Measurements from ENCODE around the gene HEYL.
A peak's percentile ranks its signal among the peaks of the same experiment; 100 is the strongest.

The HEYL gene

GRCh38 chr1:39663559-39663958, 24.1 kb upstream of the HEYL start:
- DNase-seq = no peak

- no peak for DNase-seq
Observed at GRCh38 chr1:39662861-39663260, 23.4 kb upstream of the HEYL start.

DNA sequence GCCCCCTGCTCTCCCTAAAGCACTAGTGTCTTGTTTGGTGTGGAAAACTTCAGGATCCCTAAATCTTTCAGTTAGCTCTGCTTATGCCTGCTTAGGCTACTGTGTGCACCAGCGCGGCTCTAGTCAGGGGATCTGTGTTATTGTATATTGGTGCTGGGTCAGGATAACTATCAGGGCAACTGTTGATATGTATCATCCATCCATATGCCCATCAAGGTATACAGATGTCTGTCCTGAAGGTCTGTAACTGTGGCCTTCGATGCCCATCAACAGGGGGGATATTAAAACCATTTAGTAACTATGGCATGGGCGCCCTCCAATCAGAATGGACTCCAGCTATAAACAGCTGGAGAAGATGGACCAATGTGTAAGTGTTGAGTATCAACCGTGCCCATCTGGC, 20.1 kb upstream of the HEYL start:
- no peak for DNase-seq

DNA sequence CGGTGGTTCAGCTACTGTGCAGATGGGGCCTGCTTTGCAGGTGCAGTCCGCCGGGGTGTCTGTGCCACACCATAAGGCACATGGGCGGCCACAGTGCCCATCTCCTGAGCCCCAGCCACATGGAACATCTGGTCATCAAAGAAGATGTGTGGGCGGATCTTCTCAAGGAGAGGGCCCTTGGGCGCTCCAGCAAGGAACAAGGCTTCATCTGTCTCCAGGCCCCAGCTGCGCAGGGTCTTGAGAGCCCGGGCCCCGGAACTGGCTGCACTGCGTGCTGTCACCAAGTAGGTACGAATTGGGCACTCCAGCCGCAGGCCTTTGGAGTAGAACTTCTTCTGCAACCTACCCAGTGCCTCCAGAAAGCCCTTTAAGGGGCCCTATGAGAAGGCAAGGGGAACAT, 19.7 kb upstream of the HEYL start:
- DNase-seq = no peak

GRCh38 chr1:39657923-39658485, 18.6 kb upstream of the HEYL start:
- DNase-seq = peak; percentile 51

- DNase-seq = no peak
Observed at GRCh38 chr1:39657402-39657801, 18.0 kb upstream of the HEYL start.

GRCh38 chr1:39656391-39656790, 16.9 kb upstream of the HEYL start:
- no peak for DNase-seq

DNA sequence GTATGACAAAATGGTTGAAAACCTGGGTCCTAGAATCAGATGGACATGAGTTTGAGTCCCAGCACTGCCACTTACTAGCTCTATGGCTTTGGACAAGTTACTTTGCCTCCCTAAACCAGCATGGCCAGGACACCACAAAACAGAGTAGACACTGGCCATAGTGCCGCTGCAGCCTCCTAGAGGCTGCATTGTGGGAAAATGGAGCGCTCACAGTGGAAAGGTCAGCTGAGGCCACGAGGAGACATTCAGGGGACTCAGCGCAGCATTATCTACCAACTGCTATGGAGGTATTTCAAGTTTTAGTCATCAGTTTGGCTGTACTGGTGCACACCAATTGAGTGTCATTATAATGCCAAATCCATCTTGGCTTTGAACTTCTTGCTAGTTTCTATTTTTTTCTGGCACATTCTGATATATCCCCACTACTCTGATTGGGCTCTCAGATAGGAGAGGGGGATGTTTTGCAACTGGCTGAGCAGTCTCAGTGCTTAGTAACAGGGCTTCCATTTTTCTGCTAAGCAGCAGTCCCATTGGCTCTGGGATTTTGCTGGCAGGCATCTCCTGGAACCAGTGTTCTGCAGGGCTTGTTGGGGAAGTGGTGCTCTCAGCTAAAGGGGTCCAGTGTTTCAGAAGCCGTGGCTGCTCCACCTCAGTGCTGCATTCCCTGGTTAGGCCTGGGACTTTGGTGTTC, 16.3 kb upstream of the HEYL start:
- no peak for DNase-seq

GRCh38 chr1:39654291-39654690, 14.8 kb upstream of the HEYL start:
- no peak for DNase-seq

DNA sequence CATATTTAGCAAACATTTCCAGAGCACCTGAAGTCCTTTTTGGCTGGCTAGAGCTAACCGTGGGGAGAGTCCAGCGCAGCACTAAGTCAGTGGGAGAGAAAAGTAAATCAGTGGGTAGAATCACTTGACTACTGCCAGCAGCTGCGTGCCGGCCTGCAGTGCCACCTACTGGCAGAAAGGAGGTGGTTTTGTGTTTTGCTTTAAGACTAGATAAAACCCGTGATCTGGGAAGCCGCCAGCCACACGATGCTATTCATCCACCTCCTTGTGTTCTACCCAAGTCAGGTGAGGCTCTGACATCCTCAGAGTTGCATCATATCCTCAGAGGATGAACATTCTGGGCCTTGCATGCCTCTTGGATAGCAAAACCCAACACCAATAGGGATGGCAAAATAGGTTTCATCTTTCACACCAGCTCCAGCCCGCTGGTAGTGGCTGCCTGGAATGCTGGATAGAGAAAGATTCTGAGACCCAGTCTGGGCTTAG, 14.1 kb upstream of the HEYL start:
- DNase-seq = peak; percentile 74

- no peak for DNase-seq
Observed at GRCh38 chr1:39652554-39652953, 13.1 kb upstream of the HEYL start.

DNA sequence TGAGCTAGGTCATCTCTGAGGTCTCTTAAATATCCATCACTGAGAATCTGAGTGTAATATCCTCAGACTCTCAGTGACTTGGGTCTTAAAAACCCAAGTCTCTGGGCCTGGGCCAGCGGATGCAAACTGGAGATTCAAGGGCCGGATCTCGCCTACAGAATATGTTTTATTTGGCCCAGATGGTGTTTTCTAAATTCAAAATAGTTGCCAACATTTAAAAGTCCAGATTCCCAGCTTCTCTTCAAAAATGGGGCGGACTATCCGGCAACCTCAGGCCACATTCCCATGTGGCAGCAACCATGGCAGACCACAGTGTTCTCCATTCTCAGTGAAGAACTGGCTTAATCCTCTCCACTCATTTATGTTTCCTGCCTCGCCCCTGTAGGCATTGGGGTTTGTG, 12.7 kb upstream of the HEYL start:
- no peak for DNase-seq

- no peak for DNase-seq
Observed at GRCh38 chr1:39650431-39650830, 11.0 kb upstream of the HEYL start.

GRCh38 chr1:39649636-39650185, 10.3 kb upstream of the HEYL start:
- no peak for DNase-seq

DNA sequence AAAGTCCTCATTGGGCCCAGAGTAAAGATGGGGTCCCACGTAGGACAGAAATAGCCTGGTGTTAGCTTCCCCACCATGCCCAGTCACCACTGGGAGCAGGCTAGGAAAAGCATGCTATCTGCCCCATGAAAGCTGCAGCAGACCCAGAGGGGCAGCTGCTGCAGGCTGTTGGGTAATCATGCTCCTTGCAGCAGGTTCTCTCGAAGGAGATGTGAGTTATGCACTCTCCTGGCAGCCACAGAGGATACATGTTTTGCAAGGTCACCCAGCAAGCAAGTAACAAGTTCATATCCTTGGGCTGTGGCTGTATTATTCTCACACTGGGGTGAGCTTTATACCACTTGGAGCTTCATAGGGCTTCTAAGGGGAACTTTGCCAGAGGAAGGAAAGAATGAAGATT, 9.1 kb upstream of the HEYL start:
- DNase-seq = no peak

GRCh38 chr1:39647247-39647646, 7.8 kb upstream of the HEYL start:
- no peak for DNase-seq

DNA sequence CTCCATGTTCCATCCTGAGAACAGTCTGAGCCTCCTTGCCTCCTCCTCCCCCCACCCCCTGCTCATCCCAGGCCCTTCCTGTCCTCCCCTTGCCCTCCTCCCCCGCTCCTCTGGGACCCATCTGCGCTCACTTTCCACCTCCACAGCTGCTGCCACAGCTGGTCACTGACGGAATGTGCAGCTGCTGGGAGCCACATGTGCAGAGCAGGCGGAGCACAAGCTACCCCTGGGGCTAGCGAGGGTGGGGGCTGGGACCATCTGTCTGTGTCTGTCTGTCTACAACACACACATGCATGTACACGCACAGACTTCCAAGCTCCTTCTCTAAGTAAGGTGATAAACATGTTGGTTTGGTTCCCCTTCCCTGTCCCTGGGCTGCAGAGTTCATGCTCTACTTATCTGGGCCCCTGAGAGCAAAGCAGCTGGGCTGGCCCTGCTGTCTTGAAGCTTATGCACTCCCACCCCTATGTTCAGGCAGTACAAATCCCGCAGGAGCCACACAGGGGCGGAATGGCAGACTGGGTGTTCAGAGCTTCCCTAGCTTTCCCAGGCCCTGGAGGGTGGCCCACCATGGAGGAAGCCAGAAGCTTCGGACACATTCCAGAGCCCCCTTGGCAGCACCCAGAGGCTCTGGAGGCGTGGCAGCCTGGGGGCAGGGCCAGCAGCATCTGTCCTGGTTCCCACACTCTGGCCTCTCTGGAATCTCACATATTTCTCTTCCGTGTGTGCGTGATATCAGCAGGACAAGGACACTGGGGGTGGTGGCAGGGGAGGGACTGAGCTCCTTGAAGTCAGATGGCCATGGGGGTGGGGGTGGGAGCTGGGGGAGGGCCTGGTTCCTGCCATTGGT, 7.0 kb upstream of the HEYL start:
- no peak for DNase-seq

GRCh38 chr1:39645411-39646043, 6.1 kb upstream of the HEYL start:
- DNase-seq = no peak

GRCh38 chr1:39643705-39644104, 4.3 kb upstream of the HEYL start:
- no peak for DNase-seq

GRCh38 chr1:39642796-39643195, 3.4 kb upstream of the HEYL start:
- DNase-seq = no peak

DNA sequence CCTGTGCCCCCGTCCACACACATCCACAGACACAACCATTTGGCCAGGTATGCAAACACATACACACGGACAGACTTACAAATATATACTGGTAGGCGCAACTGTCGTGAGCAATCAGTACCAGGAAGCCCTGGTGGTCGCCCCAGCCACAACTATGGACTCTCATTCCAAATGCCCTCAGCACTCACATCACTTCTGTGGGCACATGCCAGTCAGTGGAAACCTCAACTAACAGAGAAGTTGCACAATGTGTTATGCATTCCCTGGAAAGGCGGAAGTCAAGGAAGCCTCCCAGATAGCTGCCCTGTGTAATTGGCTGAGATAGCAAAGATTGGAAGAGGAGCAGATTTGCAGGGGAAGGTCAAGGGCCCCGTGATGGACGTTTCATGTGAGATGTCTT, 1.4 kb upstream of the HEYL start:
- DNase-seq = no peak

DNA sequence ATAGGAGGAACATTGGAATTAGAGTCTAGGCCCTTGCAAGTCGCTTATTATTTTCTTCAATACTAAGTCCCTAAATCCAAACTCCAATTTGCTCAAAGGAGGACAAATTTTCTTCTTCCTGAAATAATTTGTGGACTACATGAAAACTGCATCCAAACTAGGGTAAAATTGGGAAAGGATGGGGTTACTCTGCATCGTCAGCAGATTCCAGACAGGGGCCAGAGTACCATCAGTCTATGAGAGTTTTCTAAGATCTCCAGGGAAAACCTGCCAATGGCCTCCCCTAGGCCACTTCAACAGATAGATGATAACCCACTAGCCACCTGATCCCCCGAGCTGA, 508 bp downstream of the HEYL start:
- DNase-seq = no peak

- DNase-seq = no peak
Observed at GRCh38 chr1:39637361-39637760, 2.1 kb downstream of the HEYL start.

GRCh38 chr1:39635871-39636210, 3.6 kb downstream of the HEYL start:
- DNase-seq = no peak
